ENCODE results near the gene RIPOR1.
"Not testable (repeated sequence)": the region's sequence is repeated elsewhere in the genome, so short reads cannot be mapped to it uniquely, and the experiment has no call there.

Gene RIPOR1

GRCh38 chr16:67516296-67517154, 12.1 kb upstream of the RIPOR1 start:
- DNase-seq (ENCODE audit: low spot score): no peak

DNA sequence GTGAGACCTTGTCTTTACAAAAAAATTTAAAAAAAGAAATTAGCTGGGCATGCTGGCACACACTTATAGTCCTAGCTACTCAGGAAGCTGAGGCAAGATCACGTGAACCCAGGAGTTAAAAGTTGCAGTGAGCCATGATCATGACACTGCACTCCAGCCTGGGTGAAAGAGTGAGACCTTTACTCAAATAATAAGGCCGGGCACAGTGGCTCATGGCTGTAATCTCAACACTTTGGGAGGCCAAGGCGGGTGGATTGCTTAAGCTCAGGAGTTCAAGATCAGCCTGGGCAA, 11.5 kb upstream of the RIPOR1 start:
- DNase-seq (ENCODE audit: low spot score): no peak

- DNase-seq (ENCODE audit: low spot score): no peak
These were observed 10.8 kb upstream of the RIPOR1 start for GRCh38 chr16:67517661-67518423.

- DNase-seq (ENCODE audit: low spot score): no peak
These were observed 10.0 kb upstream of the RIPOR1 start for GRCh38 chr16:67518676-67519075.

GRCh38 chr16:67519242-67519641, 9.4 kb upstream of the RIPOR1 start:
- DNase-seq (ENCODE audit: low spot score): no peak

GRCh38 chr16:67521095-67521804, 7.4 kb upstream of the RIPOR1 start:
- peak; percentile 92 for DNase-seq (ENCODE audit: low spot score)

DNA sequence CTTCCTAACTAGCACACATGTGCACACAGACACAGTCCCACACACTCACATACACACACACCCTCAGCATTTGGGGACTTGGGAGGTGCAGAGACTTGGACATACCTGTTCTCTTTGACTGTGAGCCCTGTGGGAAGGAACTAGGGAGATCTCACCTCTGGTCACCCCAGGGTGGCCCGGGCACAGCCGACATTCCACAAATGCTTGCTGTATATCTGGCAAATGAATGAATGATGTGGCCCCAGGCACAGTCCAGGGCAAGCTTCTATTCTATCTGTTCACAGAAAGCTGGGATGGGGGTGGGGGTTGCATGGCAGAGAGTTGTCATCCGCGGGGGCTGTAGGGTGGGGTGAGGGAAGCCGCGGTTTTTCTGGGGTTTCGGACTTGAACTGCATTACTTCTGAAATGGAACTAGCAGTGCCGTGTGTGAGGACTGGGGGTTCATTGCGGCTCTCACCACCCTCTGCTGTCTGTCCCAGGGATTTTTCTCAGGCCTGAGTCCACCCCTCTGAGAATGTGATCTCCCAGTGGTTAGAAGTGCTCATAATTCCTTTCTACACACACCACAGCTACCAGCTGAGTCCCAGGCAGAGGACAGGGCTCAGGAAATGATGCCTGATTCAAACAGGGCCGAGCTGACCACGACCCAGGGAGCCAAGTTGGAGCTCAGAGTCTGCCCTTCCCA, 3.3 kb upstream of the RIPOR1 start:
- peak; percentile 56 for DNase-seq (ENCODE audit: low spot score)

GRCh38 chr16:67526149-67526791, 2.4 kb upstream of the RIPOR1 start:
- no peak for DNase-seq (ENCODE audit: low spot score)

DNA sequence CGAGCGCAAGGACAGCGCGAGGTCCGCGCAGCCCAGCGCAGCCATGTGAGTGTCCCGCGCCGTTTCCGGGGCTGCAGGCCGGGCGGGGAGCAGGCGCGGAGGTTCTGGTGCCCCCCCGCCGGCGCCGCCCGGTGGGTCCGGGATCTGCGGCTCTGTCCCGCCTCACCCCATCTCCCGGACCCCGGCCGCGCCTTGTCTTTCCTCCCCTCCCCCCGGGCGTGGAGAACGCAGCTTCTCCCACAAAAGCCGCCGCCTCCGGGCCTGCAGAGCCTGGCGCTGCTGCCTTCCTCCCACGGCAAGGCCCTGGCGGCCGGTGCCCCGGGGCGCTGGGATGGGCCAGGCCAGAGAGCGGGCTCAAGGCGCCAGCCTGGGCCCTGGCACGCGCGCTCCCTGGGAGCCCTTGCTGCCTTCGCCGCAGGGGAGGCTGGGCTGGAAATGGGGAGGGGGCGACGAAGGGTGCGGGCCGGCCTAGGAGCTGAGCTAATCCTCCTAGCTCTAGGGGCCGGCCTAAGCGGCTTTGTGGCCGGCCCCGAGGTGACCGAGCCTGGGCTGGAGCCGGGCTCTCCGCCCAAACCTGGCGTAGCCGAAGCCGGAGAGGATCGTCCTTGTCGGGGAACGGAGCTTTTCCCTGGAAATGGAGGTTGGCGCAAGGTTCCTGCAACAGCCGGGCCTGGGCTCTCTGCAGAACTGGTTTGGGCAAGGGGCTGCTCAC, 397 bp downstream of the RIPOR1 start:
- peak; percentile 71 for DNase-seq (ENCODE audit: low spot score)

DNA sequence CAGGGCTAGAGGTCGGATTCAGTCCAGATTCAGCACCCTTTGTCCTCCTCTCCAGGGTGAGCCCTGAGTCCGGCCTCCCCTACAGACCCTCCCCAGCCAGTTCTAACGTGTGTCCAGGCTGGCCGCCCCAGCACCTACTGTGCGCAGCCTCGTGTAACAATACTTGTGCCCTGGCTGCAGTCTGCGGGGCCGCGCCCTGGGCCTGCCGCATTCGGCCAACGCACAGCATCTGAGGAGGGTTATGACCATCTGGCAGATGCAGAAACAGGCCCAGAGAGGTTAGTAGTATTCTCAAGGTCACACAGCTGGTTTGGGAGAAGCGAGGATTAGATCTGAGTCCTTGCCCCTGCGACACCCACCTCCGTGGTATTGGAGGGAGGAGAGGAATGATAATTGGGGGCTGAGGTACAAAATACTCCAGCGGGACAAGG, 968 bp downstream of the RIPOR1 start:
- DNase-seq (ENCODE audit: low spot score): no peak

DNA sequence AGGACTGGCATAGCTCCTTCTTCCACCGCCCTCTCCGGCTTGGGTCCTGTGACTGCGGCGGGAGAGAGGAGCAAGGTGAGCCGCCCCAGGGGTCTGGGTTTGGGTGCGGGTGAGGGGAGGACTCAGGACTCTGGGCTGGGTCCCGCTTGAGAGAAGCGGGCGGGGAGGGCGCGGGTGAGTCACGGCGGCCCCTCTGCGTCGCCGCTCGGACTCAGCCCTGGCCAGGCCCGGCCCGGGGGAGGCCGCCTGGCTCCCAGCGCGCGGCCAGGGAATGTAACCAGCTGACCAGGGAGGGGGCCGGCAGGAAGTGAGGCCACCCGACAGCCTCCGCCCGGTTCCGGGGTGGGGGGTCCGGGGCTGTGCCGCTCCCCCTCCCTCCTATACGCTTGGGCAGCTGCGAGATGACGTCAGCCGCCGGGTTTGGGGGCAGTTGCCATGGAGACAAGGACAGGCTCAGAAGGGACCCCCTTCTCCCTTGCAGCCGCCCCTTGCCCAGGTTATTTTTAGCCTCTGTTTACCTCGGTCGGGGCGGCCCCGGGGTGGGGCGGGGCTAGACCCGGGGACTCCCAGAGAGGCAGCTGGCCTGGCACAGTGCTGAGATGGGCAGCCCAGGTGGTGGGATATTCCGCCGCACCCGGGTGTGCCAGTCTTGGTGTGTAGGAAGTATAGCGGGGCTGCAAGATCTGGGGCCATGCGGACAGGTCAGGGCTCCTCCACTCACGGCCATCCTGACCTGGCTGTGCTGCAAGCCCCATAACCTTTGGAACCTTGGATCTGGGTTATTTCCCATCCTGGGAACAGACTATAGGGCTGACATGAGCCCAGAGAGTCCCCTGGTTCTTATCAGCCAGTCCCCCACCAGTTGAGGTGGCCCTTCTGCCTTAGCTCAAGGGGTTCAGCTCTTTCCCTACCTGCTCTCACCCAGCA, 1.6 kb downstream of the RIPOR1 start:
- peak; percentile 90 for DNase-seq (ENCODE audit: low spot score)

DNA sequence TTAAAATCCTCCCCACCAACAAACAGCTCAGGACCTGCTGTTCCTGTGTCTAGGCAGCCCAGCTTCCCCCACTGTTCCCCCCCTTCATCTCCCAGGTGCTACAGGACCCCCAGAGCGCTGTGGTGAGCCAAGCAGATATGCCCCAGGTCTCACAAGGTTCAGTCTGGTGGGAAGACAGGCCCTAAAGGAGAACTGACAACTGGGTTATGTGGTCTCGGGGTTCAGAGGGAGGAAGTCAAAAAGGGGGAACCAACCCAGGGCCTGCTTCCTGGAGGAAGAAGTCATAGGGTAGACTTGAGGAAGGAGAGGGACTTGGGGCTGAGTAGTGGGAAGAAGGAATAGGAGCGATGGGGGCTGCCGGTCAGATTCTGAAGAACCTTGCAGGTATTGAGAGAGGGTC, 2.6 kb downstream of the RIPOR1 start:
- DNase-seq (ENCODE audit: low spot score): no peak

DNA sequence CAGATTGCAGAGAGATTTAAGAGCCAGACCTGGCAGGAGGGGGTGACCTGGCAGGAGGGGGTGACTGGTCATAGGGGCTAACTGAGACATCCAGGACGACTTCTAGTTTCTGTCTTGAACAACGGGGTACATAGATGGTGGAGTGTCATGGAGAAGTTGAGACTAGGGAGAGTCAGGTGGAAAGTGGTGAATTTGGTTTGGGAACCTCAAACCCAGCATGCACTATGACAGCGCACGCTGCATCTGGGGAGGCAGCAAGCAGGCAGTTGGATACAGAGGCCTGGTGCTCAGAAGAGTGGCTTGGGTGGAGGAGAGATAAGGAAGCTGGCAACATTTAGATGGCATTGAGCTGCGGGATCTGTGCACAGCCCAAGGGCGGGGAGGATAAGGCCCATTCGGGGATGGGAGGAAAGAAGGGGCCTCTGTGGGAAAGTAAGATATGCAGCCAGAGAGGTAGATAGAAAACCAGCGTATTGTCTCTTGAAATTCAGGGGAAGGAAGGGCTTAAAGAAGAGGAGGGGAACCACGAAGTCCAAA, 4.5 kb downstream of the RIPOR1 start:
- no peak for DNase-seq (ENCODE audit: low spot score)

DNA sequence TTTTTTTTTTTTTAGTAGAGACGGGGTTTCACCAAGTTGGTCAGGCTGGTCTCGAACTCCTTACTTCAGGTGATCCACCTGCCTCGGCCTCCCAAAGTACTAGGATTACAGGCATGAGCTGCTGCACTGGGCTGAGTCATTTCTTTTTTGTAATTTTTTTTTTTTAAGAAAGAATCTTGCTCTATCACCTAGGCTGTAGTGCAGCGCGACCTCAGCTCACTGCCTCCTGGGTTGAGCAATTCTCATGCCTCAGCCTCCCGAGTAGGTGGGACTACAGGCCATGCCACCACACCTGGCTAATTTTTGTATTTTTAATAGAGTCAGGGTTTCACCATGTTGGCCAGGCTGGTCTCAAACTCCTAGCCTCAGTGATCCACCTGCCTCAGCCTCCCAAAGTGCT, 5.4 kb downstream of the RIPOR1 start:
- DNase-seq (ENCODE audit: low spot score): not testable (repeated sequence)

DNA sequence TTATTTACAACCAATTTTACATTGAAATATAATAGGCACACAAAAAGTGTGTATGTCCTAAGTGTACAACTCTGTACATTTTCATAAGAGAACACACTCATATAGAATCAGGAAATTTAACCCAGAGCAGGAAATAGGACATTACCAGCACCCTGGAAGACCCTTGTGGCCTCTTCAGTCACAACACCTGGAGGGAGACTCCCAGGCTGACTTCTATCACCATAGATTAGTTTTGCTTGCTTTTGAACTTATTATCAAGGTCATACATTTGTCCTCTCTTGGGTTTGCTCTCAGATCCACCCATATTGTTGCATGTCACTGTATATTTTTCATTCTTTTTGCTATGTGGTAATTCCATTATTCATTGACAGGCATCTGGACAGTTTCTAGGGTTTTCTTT, 5.8 kb downstream of the RIPOR1 start:
- no peak for DNase-seq (ENCODE audit: low spot score)

DNA sequence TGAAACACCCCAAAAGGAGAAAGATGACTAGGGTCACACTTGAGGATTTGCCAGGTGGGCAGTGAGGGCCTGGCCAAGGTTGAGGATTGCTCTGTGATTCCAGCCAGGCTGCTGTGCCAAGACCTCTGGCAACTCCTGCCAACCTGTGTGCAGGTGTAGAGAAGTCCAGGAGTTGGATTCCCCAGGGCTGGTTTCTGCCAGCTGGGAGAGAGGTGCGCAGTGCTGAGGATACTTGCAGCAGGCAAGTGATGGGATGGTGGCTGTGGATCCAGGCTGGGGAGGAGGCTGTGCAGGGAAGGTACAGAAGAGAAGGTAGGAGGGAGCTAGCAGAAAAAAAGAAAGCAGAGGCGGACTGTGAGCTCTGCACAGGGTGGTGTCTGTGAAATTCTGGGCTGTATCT, 6.6 kb downstream of the RIPOR1 start:
- DNase-seq (ENCODE audit: low spot score): no peak

DNA sequence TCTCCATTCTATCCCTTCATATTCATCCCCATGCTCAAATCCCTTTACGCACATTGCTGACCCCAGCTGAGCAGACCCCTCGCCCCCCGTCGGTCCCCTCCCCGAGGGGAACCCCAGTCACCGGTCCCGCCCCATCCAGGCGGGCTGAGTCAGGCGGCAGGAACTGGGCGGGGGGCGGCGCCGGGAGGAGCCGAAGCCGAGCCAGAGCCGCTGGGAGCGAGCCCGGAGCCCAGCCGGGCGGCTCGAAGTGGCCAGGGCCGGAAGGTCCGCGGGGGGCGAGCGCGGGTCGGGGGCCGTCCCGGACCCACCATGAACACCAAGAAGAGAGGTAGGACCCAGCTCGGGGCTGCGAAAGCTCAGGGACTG, 8.6 kb downstream of the RIPOR1 start:
- DNase-seq (ENCODE audit: low spot score): peak; percentile 88

DNA sequence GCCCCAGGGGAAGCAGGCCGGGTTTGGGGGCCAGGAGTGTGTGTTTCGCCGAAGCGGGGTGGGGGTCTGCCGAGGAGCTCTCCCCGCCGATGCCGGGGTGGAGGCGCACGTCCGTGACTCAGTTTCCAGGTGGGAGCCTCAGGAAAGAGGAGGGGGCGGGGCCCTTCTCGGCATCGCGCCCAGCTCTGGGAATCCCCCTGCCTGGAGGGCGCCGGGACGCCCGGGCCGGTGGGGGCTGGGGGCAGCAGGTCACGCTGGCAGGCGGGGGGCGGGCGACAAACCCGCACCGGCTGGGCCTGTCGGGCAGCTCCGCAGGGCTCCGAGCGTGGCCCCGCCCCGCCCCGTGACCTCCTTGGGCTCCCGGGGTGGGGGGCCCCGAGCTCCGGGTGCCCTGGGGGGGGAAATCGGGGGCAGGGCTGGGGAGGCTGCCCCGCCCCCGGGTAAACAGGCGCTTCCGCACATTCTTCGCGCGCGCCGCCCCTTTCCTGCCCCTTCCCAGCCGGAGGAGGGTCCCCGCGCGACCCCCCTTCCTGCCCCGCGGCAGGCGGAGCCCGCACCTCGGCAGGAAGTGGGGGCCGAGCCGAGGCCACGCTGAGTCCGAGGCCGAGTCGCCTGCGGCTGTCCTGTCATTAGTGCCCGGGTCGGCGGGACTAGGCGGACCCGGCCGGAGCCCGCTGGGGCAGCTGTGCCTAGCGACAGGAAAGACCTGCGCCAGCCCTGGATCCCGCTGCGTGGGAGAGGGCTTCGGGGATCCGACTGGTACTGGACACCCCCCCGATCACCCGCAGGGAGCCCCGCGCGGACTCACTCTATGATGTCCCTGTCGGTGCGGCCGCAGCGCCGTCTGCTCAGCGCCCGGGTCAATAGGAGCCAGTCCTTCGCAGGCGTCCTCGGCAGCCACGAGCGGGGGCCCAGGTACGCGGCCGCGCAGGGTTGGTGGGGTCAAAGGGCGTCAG, 9.3 kb downstream of the RIPOR1 start:
- DNase-seq (ENCODE audit: low spot score): peak; percentile 76

DNA sequence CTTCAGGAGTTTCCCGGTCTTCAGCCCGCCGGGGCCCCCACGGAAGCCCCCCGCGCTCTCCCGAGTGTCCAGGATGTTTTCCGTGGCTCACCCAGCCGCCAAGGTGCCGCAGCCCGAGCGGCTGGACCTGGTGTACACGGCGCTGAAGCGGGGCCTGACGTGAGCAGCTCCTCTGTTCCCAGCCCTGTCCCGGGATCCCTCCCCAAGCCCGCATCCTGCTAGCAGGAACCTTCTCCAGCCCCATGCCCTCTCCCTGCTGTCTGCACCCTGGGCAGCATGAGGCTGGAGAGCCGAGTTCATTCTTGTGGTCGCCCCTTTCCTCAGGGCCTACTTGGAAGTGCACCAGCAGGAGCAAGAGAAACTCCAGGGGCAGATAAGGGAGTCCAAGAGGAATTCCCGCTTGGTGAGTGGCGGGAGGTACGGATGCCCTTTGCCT, 10.1 kb downstream of the RIPOR1 start:
- DNase-seq (ENCODE audit: low spot score): peak; percentile 54

Measured in AG08396 (cell line).